HepG2 (cell line): ENCODE measurements around the gene UTP15. TPM values are rescaled to one million over a fixed set of nuclear protein-coding genes. Genes with fewer than 3 reads are reported as not detected.

ENCODE experiments used
- ATF6 ChIP-seq: sonication (generic); formaldehyde crosslinking; conservative IDR thresholded peaks from 2 replicates; pipeline ENCODE4 v1.4.0; 2020; ENCODE audit warnings: missing genetic modification reagents
- CEBPG ChIP-seq: IDR thresholded peaks from 2 replicates; pipeline ENCODE4 v1.6.1; 2016
- IRF2 ChIP-seq: IDR thresholded peaks from 2 replicates; pipeline ENCODE4 v1.6.1; 2018; ENCODE audit warnings: missing genetic modification reagents, missing compliant biosample characterization
- MZF1 ChIP-seq: sonication (generic); formaldehyde crosslinking; IDR thresholded peaks from 2 replicates; pipeline ENCODE4 v1.8.1; 2023; ENCODE audit warnings: mild to moderate bottlenecking, missing genetic modification reagents, borderline replicate concordance
- RXRB ChIP-seq: IDR thresholded peaks from 2 replicates; pipeline ENCODE4 v1.6.1; 2016; ENCODE audit warnings: borderline replicate concordance, missing genetic modification reagents, missing compliant biosample characterization
- SNAPC4 ChIP-seq: sonication (generic); formaldehyde crosslinking; IDR thresholded peaks from 2 replicates; pipeline ENCODE4 v1.4.0; 2020; ENCODE audit warnings: mild to moderate bottlenecking, missing genetic modification reagents
- TAF1 ChIP-seq: sonication (generic); formaldehyde crosslinking; IDR thresholded peaks from 2 replicates; pipeline ENCODE4 v1.4.0; 2020; ENCODE audit warnings: missing genetic modification reagents
- TGIF2 ChIP-seq: IDR thresholded peaks from 2 replicates; pipeline ENCODE4 v1.6.1; 2016; ENCODE audit warnings: control low read depth, missing compliant biosample characterization
- TSC22D2 ChIP-seq: sonication (generic); formaldehyde crosslinking; IDR thresholded peaks from 2 replicates; pipeline ENCODE4 v1.5.1; 2020; ENCODE audit warnings: missing genetic modification reagents, mild to moderate bottlenecking, borderline replicate concordance
- U2AF1 ChIP-seq: fragments of 200-400 bp; formaldehyde crosslinking; optimal IDR thresholded peaks from 2 replicates; pipeline ENCODE3; 2017; ENCODE audit warnings: mild to moderate bottlenecking, low read depth, low read length
- ZBTB44 ChIP-seq: sonication (generic); formaldehyde crosslinking; IDR thresholded peaks from 2 replicates; pipeline ENCODE4 v1.4.0; 2020; ENCODE audit warnings: missing genetic modification reagents
- ZBTB8A ChIP-seq: sonication (generic); formaldehyde crosslinking; IDR thresholded peaks from 2 replicates; pipeline ENCODE4 v1.4.0; 2020; ENCODE audit warnings: mild to moderate bottlenecking, low read depth, missing genetic modification reagents, borderline replicate concordance
- ZFP91 ChIP-seq: sonication (generic); formaldehyde crosslinking; IDR thresholded peaks from 2 replicates; pipeline ENCODE4 v1.9.0; 2022; ENCODE audit warnings: missing genetic modification reagents, mild to moderate bottlenecking, borderline replicate concordance
- ZNF670 ChIP-seq: sonication (generic); formaldehyde crosslinking; IDR thresholded peaks from 2 replicates; pipeline ENCODE4 v1.8.0; 2022; ENCODE audit warnings: mild to moderate bottlenecking, missing genetic modification reagents, borderline replicate concordance
- ZNF784 ChIP-seq: sonication (generic); formaldehyde crosslinking; IDR thresholded peaks from 2 replicates; pipeline ENCODE4 v1.5.1; 2020; ENCODE audit warnings: missing genetic modification reagents, mild to moderate bottlenecking, borderline replicate concordance
- ZNF790 ChIP-seq: sonication (generic); formaldehyde crosslinking; IDR thresholded peaks from 2 replicates; pipeline ENCODE4 v1.8.0; 2022; ENCODE audit warnings: missing genetic modification reagents, mild to moderate bottlenecking, borderline replicate concordance
- polyA plus RNA-seq, 8 experiments: library from polyadenylated mRNA; depleted of rRNA in 3 of 8; stranded (reverse) in 7 of 8; unstranded in 1 of 8; fragments of >200 nt; fragmentation: Illumina TruSeq in 4 of 8; extraction: Trizol in 4 of 8; gene quantifications; 2 replicates each; pipeline versions ENCODE4 v1.2.1 to v1.2.3, GENCODE V29; 2011 to 2016; ENCODE audit warnings: low read depth in 4 of 8, missing spikeins in 1 of 8, mixed read lengths in 1 of 8; ENCODE audit not compliant: insufficient read depth in 1 of 8
- total RNA-seq, 5 experiments: library from RNA; depleted of rRNA; stranded (reverse); fragments of >200 nt; fragmentation: Illumina TruSeq; extraction: Trizol; gene quantifications; 2 replicates each; pipeline ENCODE4 v1.2.3, GENCODE V29; 2016; ENCODE audit warnings: low read depth in 1 of 5

The UTP15 gene
- total and polyA plus RNA-seq, 2 of the 13 experiments (the other 11 are each of a cell fraction or from before 2014, with no cell fraction given): 7.3 to 35.8 TPM

GRCh38 chr5:73544429-73545402 lies 20.8 kb upstream of the UTP15 start (continued):
- TF ChIP-seq ZBTB44 (CRISPR knock-in tag): no peak
- no peak for TF ChIP-seq ZNF784
- TF ChIP-seq RXRB (CRISPR knock-in tag): peak; percentile 93
- peak; percentile 80 for TF ChIP-seq CEBPG
- TF ChIP-seq ZFP91 (CRISPR knock-in tag): 0 out of 2 replicates have a peak, but pooled peaks have one; percentile 41
- TF ChIP-seq IRF2 (CRISPR knock-in tag): peak; percentile 91
- peak; percentile 11 for TF ChIP-seq TAF1 (CRISPR knock-in tag)
- no peak; the same call in 1 of the 2 replicates for TF ChIP-seq TGIF2 (CRISPR knock-in tag)
- TF ChIP-seq U2AF1: no peak
- peak; percentile 75; the same call in 1 of the 2 replicates for TF ChIP-seq SNAPC4 (CRISPR knock-in tag)
- TF ChIP-seq ATF6: no peak
- TF ChIP-seq ZNF790 (CRISPR knock-in tag): no peak
- peak; percentile 4; the same call in 1 of the 2 replicates for TF ChIP-seq TSC22D2
- no peak; the same call in 1 of the 2 replicates for TF ChIP-seq ZNF670
- no peak for TF ChIP-seq ZBTB8A (CRISPR knock-in tag)
- no peak for TF ChIP-seq MZF1 (CRISPR knock-in tag)
